Osteoblast (primary cell): ENCODE measurements around the gene FAM50B. TPM values are rescaled to one million over a fixed set of nuclear protein-coding genes. Genes with fewer than 3 reads are reported as not detected.

ENCODE experiments used
- DNase-seq: peaks from one replicate; pipeline ENCODE4 v3.0.0; 2011; ENCODE audit warnings: low spot score, mixed read lengths; ENCODE audit not compliant: insufficient read length; ENCODE audit errors: missing footprints
- H2AFZ ChIP-seq: 2 replicates; pipeline ENCODE4 v1.6.0; 2011; ENCODE audit warnings: mild to moderate bottlenecking, low read length
- H3K27ac ChIP-seq: 2 replicates; pipeline ENCODE4 v1.5.1; 2011; ENCODE audit warnings: mild to moderate bottlenecking, low read depth, low read length, moderate library complexity
- H3K27me3 ChIP-seq: 2 replicates; pipeline ENCODE4 v1.6.0; 2012; ENCODE audit warnings: mild to moderate bottlenecking, control low read depth, inconsistent platforms, low read length, moderate library complexity; ENCODE audit not compliant: insufficient read depth
- H3K36me3 ChIP-seq: 2 replicates; pipeline ENCODE4 v1.5.1; 2011; ENCODE audit warnings: mild to moderate bottlenecking, low read length, control low read depth, moderate library complexity; ENCODE audit not compliant: insufficient read depth
- H3K4me1 ChIP-seq: 2 replicates; pipeline ENCODE4 v1.5.1; 2011; ENCODE audit warnings: mild to moderate bottlenecking, low read length, control low read depth, moderate library complexity; ENCODE audit not compliant: insufficient read depth
- H3K4me2 ChIP-seq: 2 replicates; pipeline ENCODE4 v1.6.0; 2011; ENCODE audit warnings: mild to moderate bottlenecking, low read length; ENCODE audit not compliant: insufficient read depth
- H3K4me3 ChIP-seq: fragments of 200-600 bp; sonication (generic); 3 replicates; pipeline ENCODE4 v1.5.1; 2012; ENCODE audit warnings: mild to moderate bottlenecking, low read length, inconsistent platforms; ENCODE audit not compliant: insufficient read depth
- H3K79me2 ChIP-seq: 2 replicates; pipeline ENCODE4 v1.6.0; 2012; ENCODE audit warnings: mild to moderate bottlenecking, low read length, control low read depth, inconsistent platforms; ENCODE audit not compliant: insufficient read depth
- H3K9me3 ChIP-seq: 2 replicates; pipeline ENCODE4 v1.5.1; 2011; ENCODE audit warnings: low read depth, low read length, control low read depth
- H4K20me1 ChIP-seq: 2 replicates; pipeline ENCODE4 v1.6.0; 2012; ENCODE audit warnings: mild to moderate bottlenecking, low read length, control low read depth; ENCODE audit not compliant: insufficient read depth
- CTCF ChIP-seq: IDR thresholded peaks from 2 replicates; pipeline ENCODE4 v1.5.1; 2011; ENCODE audit warnings: mild to moderate bottlenecking, low read depth, low read length, moderate library complexity; ENCODE audit errors: extremely low read depth
- total RNA-seq: library from RNA; depleted of rRNA; stranded (reverse); fragments of >200 nt; gene quantifications from 2 replicates; pipeline ENCODE4 v1.2.3, GENCODE V29; 2012

FAM50B gene
- total RNA-seq, 1 donor = 8.0 TPM

- Histone ChIP-seq H3K4me2 (peak overlapping the region; percentile 59), H3K4me3 (no peak overlapping the region)
These were observed 7.2 kb upstream of the FAM50B start for GRCh38 chr6:3841711-3842565.

GRCh38 chr6:3843379-3844096 lies 5.6 kb upstream of the FAM50B start:
- Histone ChIP-seq H3K27me3 (no peaks in the 10 kb centered on the region), H2AFZ (no peak overlapping the region), H3K4me2 (peak overlapping the region; percentile 65), H3K79me2 (no peaks in the 10 kb centered on the region), H3K27ac (peak overlapping the region; percentile 95), H3K36me3 (no peaks in the 10 kb centered on the region), H3K4me1 (peaks cover 71% of the 10 kb centered on the region), H3K4me3 (no peak overlapping the region), H3K9me3 (no peaks in the 10 kb centered on the region), H4K20me1 (no peaks in the 10 kb centered on the region)
- TF ChIP-seq CTCF = no peak
- peak; percentile 73 for DNase-seq

More at GRCh38 chr6:3841711-3842565, 7.2 kb upstream of the FAM50B start:
- no peaks in the 10 kb centered on the region for H3K36me3 ChIP-seq
- no peaks in the 10 kb centered on the region for H3K79me2 ChIP-seq
- TF ChIP-seq CTCF = no peak
- H3K4me1 ChIP-seq = peaks cover 57% of the 10 kb centered on the region
- H2AFZ ChIP-seq = no peak overlapping the region
- H4K20me1 ChIP-seq = no peaks in the 10 kb centered on the region
- H3K9me3 ChIP-seq = no peaks in the 10 kb centered on the region
- peak; percentile 94 for DNase-seq
- H3K27ac ChIP-seq = peak overlapping the region; percentile 95
- no peaks in the 10 kb centered on the region for H3K27me3 ChIP-seq

- Histone ChIP-seq H3K36me3 (no peaks in the 10 kb centered on the region), H3K27ac (peak overlapping the region; percentile 95), H3K79me2 (no peaks in the 10 kb centered on the region), H3K9me3 (no peaks in the 10 kb centered on the region), H3K4me1 (peaks cover 71% of the 10 kb centered on the region), H4K20me1 (no peaks in the 10 kb centered on the region), H3K4me2 (peak overlapping the region; percentile 65), H3K27me3 (no peaks in the 10 kb centered on the region), H3K4me3 (no peak overlapping the region), H2AFZ (no peak overlapping the region)
- DNase-seq = peak; percentile 91
- TF ChIP-seq CTCF = no peak
These were observed 5.1 kb upstream of the FAM50B start for GRCh38 chr6:3844097-3844463.

- peak overlapping the region; percentile 39 for H2AFZ ChIP-seq
These were observed 1.7 kb upstream of the FAM50B start for GRCh38 chr6:3847521-3847920.

More at GRCh38 chr6:3847521-3847920, 1.7 kb upstream of the FAM50B start:
- no peaks in the 10 kb centered on the region for H3K9me3 ChIP-seq
- peaks cover 47% of the 10 kb centered on the region for H3K4me1 ChIP-seq
- H3K27me3 ChIP-seq = no peaks in the 10 kb centered on the region
- H3K27ac ChIP-seq = peak overlapping the region; percentile 92
- H3K36me3 ChIP-seq = no peaks in the 10 kb centered on the region
- H3K79me2 ChIP-seq = peaks cover 8% of the 10 kb centered on the region
- no peak overlapping the region for H3K4me2 ChIP-seq
- no peaks in the 10 kb centered on the region for H4K20me1 ChIP-seq
- H3K4me3 ChIP-seq = no peak overlapping the region
- TF ChIP-seq CTCF = no peak
- no peak for DNase-seq
